GM12891 (cell line): Measurements from ENCODE around the gene FBXL2.

ENCODE experiments used
- POLR2A ChIP-seq: IDR thresholded peaks from 2 replicates; pipeline ENCODE4 v1.6.1; 2011; ENCODE audit warnings: low read depth, low read length, control low read depth
- POLR2AphosphoS5 ChIP-seq: IDR thresholded peaks from 2 replicates; pipeline ENCODE4 v1.6.1; 2011; ENCODE audit warnings: low read depth, low read length, control low read depth
- POU2F2 ChIP-seq: IDR thresholded peaks from 2 replicates; pipeline ENCODE4 v1.6.1; 2011; ENCODE audit warnings: low read depth, mild to moderate bottlenecking, control low read depth, low read length, moderate library complexity
- SPI1 ChIP-seq: IDR thresholded peaks from 2 replicates; pipeline ENCODE4 v1.6.1; 2011; ENCODE audit warnings: low read depth, low read length, control low read depth
- TAF1 ChIP-seq: IDR thresholded peaks from 2 replicates; pipeline ENCODE4 v1.6.1; 2011; ENCODE audit warnings: low read depth, low read length, control low read depth

- TF ChIP-seq POU2F2 (no peak), POLR2A (no peak), POLR2AphosphoS5 (no peak), TAF1 (no peak), SPI1 (no peak)
Measured at GRCh38 chr3:33430061-33430460, 152.8 kb downstream of the FBXL2 start.
